Chondrocyte (in vitro differentiated cells): Measurements from ENCODE around the gene TBC1D12. TPM values are rescaled to one million over a fixed set of nuclear protein-coding genes. Genes with fewer than 3 reads are reported as not detected.

Experiments
- DNase-seq: peaks from one replicate; pipeline ENCODE4 v3.0.0; 2021; ENCODE audit warnings: mixed read lengths, low spot score
- H3K27ac Mint-ChIP-seq: one replicate; pipeline ENCODE4 v1.8.0; 2021; ENCODE audit warnings: mild to moderate bottlenecking, moderate library complexity, mixed read lengths; ENCODE audit not compliant: unreplicated experiment
- H3K27me3 Mint-ChIP-seq: 2 replicates; pipeline ENCODE4 v1.8.0; 2021; ENCODE audit warnings: low read depth, mixed read lengths
- H3K36me3 Mint-ChIP-seq: 2 replicates; pipeline ENCODE4 v1.8.0; 2021; ENCODE audit warnings: low read depth, mixed read lengths
- H3K4me1 Mint-ChIP-seq: 2 replicates; pipeline ENCODE4 v1.8.0; 2021; ENCODE audit warnings: low read depth, mild to moderate bottlenecking, mixed read lengths
- H3K4me3 Mint-ChIP-seq: one replicate; pipeline ENCODE4 v1.8.0; 2021; ENCODE audit warnings: mild to moderate bottlenecking, moderate library complexity, mixed read lengths; ENCODE audit not compliant: unreplicated experiment
- H3K9me3 Mint-ChIP-seq: 2 replicates; pipeline ENCODE4 v1.8.0; 2021; ENCODE audit warnings: low read depth, mixed read lengths
- CTCF ChIP-seq: fragments of 200-600 bp; sonication (generic); IDR thresholded peaks from 2 replicates; pipeline ENCODE4 v1.5.0; 2021; ENCODE audit warnings: antibody characterized with exemption, mild to moderate bottlenecking, moderate library complexity
- total RNA-seq: library from RNA; stranded (reverse); gene quantifications from 3 replicates; pipeline ENCODE4 v1.2.1, GENCODE V29; 2021

The TBC1D12 gene
- total RNA-seq, 1 donor from 2014 or later, result 26.3 TPM

GRCh38 chr10:94450782-94451181 lies 48.4 kb downstream of the TBC1D12 start:
- DNase-seq, result no peak
- H3K27me3 Mint-ChIP-seq, result no peaks in the 10 kb centered on the region
- TF ChIP-seq CTCF, result no peak
- peaks cover 18% of the 10 kb centered on the region for H3K4me1 Mint-ChIP-seq
- peaks cover 20% of the 10 kb centered on the region for H3K9me3 Mint-ChIP-seq
- H3K36me3 Mint-ChIP-seq, result peaks cover 26% of the 10 kb centered on the region
- H3K4me3 Mint-ChIP-seq, result no peak overlapping the region
- peak overlapping the region; percentile 20 for H3K27ac Mint-ChIP-seq

DNA sequence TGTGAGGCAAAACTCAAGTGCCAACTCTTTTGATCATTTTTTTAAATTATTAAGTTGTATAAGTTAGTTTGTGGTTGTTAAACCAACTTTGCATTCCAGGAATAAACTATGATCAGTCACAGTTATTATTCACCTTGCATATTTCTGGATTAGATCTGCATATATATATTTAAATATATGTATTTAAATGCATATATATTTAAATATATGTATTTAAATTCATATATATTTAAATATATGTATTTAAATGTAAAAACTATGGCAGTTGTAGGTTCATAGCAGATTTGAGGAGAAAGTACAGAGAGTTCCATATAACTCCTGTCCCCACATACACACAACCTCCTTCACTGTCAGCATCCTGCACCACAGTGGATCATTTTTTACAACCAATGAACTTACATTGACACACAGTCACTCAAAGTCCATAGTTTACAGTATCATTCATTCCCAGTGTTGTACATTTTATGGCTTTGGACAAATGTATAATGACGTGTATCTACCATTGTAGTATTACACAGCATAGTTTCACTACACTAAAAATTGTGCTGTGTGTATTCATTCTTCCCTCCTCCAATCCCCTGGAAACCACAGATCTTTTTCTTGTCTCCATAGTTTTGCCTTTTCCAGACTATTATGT lies 49.7 kb downstream of the TBC1D12 start:
- peaks cover 15% of the 10 kb centered on the region for H3K4me1 Mint-ChIP-seq
- H3K27ac Mint-ChIP-seq, result no peak overlapping the region
- H3K36me3 Mint-ChIP-seq, result peaks cover 33% of the 10 kb centered on the region
- H3K27me3 Mint-ChIP-seq, result no peaks in the 10 kb centered on the region
- TF ChIP-seq CTCF, result no peak
- no peak overlapping the region for H3K4me3 Mint-ChIP-seq
- no peak for DNase-seq
- peaks cover 28% of the 10 kb centered on the region for H3K9me3 Mint-ChIP-seq

GRCh38 chr10:94456942-94457341 lies 54.6 kb downstream of the TBC1D12 start:
- TF ChIP-seq CTCF, result no peak
- no peak overlapping the region for H3K4me3 Mint-ChIP-seq
- no peak for DNase-seq
- peaks cover 42% of the 10 kb centered on the region for H3K36me3 Mint-ChIP-seq
- H3K9me3 Mint-ChIP-seq, result peaks cover 34% of the 10 kb centered on the region
- no peak overlapping the region for H3K27ac Mint-ChIP-seq
- H3K4me1 Mint-ChIP-seq, result peaks cover 16% of the 10 kb centered on the region
- no peaks in the 10 kb centered on the region for H3K27me3 Mint-ChIP-seq

- H3K27ac Mint-ChIP-seq, result no peak overlapping the region
- no peaks in the 10 kb centered on the region for H3K27me3 Mint-ChIP-seq
- peaks cover 42% of the 10 kb centered on the region for H3K9me3 Mint-ChIP-seq
- peaks cover 16% of the 10 kb centered on the region for H3K4me1 Mint-ChIP-seq
- peaks cover 35% of the 10 kb centered on the region for H3K36me3 Mint-ChIP-seq
- peak; percentile 92 for DNase-seq
- TF ChIP-seq CTCF, result no peak
- no peak overlapping the region for H3K4me3 Mint-ChIP-seq
Observed at GRCh38 chr10:94459385-94459784, 57.0 kb downstream of the TBC1D12 start.

DNA sequence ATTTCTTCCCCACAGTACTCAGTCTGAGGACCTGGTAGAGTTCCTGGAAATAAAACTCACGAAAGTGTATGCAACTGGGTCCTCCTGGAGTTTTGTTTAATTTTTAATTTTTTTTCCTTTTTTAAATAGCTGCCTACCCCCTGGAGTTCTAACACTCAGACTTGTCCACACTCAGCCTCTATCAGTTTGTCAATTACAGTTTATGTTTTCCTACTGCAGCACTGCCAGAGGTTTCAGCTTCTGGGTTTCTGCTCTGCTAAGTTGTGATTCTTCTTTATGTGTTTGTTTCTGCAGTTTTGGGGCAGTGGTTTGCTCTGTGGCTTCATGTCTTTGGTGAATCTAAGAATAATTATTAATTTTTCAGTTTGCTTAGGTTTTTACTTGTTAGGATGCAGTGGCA lies 59.2 kb downstream of the TBC1D12 start:
- no peak overlapping the region for H3K4me3 Mint-ChIP-seq
- H3K27me3 Mint-ChIP-seq, result no peaks in the 10 kb centered on the region
- H3K27ac Mint-ChIP-seq, result peak overlapping the region; percentile 22
- TF ChIP-seq CTCF, result no peak
- DNase-seq, result no peak
- H3K36me3 Mint-ChIP-seq, result peaks cover 24% of the 10 kb centered on the region
- H3K9me3 Mint-ChIP-seq, result peaks cover 30% of the 10 kb centered on the region
- peaks cover 16% of the 10 kb centered on the region for H3K4me1 Mint-ChIP-seq
